Mesodermal cell (in vitro differentiated cells): ENCODE measurements around the gene CACNB2.
A peak's percentile ranks its signal among the peaks of the same experiment; 100 is the strongest.

Source experiments
- H3K27ac ChIP-seq: 2 replicates; pipeline ENCODE4 v1.7.0; 2013; ENCODE audit warnings: mild to moderate bottlenecking, low read depth, low read length, moderate library complexity; ENCODE audit not compliant: severe bottlenecking
- H3K36me3 ChIP-seq: 2 replicates; pipeline ENCODE4 v1.7.1; 2013; ENCODE audit warnings: mild to moderate bottlenecking, low read length, moderate library complexity; ENCODE audit not compliant: control insufficient read depth, insufficient read depth
- H3K4me1 ChIP-seq: one replicate; pipeline ENCODE4 v1.7.1; 2013; ENCODE audit warnings: mild to moderate bottlenecking, low read length; ENCODE audit not compliant: insufficient read depth, control insufficient read depth, poor library complexity, severe bottlenecking
- H3K4me3 ChIP-seq: 2 replicates; pipeline ENCODE4 v1.7.0; 2013; ENCODE audit warnings: low read length, control low read depth, mild to moderate bottlenecking; ENCODE audit not compliant: insufficient read depth, poor library complexity, severe bottlenecking; ENCODE audit errors: extremely low read depth
- H3K9me3 ChIP-seq: 2 replicates; pipeline ENCODE4 v1.7.1; 2013; ENCODE audit warnings: mild to moderate bottlenecking, low read length, moderate library complexity; ENCODE audit not compliant: control insufficient read depth
- WGBS, 2 experiments: methylation state at CpG; one replicate each; pipeline ENCODE4 v1.1.5; 2013; ENCODE audit warnings: missing lambda C conversion rate in 2 of 2; ENCODE audit not compliant: insufficient coverage in 2 of 2; 5-methylcytosine and 5-hydroxymethylcytosine counted together

Gene CACNB2

GRCh38 chr10:18539335-18539734, 399.1 kb downstream of the CACNB2 start:
- H3K4me3 ChIP-seq, result no peak overlapping the region
- H3K4me1 ChIP-seq, result no peaks in the 10 kb centered on the region
- H3K9me3 ChIP-seq, result no peaks in the 10 kb centered on the region
- peaks cover 8% of the 10 kb centered on the region for H3K36me3 ChIP-seq
- WGBS, 2 experiments, result 90 to 93% methylated on average over 16 to 19 of the region's 22 CpGs
- H3K27ac ChIP-seq, result no peak overlapping the region

- no peaks in the 10 kb centered on the region for H3K9me3 ChIP-seq
These were observed 400.0 kb downstream of the CACNB2 start for GRCh38 chr10:18540195-18540594.

GRCh38 chr10:18542832-18543231, 402.6 kb downstream of the CACNB2 start:
- Histone ChIP-seq H3K36me3 (peaks cover 8% of the 10 kb centered on the region), H3K9me3 (no peaks in the 10 kb centered on the region), H3K27ac (no peak overlapping the region), H3K4me1 (no peaks in the 10 kb centered on the region), H3K4me3 (no peak overlapping the region)

More at GRCh38 chr10:18540195-18540594, 400.0 kb downstream of the CACNB2 start:
- Histone ChIP-seq H3K27ac (no peak overlapping the region), H3K36me3 (peaks cover 8% of the 10 kb centered on the region), H3K4me3 (no peak overlapping the region), H3K4me1 (no peaks in the 10 kb centered on the region)

GRCh38 chr10:18545621-18546305, 405.5 kb downstream of the CACNB2 start:
- 96% methylated on average over 4 to 6 of the region's 7 CpGs for WGBS, 2 experiments
- Histone ChIP-seq H3K4me3 (no peak overlapping the region), H3K9me3 (no peaks in the 10 kb centered on the region), H3K36me3 (peaks cover 8% of the 10 kb centered on the region), H3K27ac (no peak overlapping the region), H3K4me1 (no peaks in the 10 kb centered on the region)

DNA sequence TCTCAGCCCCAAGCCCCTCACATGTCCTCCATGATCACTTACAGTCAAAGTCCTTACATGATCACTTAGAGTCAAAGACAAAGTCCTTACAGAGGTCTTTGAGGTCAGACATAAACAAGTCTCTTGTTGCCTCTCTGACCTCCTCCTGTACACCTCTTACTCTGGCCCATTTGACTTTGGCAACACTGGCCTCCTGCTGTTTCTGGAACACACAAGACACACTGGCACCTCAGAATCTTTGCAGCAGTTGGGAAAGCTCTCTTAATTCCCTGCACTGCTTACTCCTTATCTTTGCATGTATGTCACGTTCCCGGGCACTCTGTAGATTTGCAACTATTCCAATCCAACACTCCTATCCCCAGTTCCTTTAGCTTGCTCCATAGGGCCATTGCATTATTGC, 408.9 kb downstream of the CACNB2 start:
- Histone ChIP-seq H3K27ac (no peak overlapping the region), H3K4me3 (no peak overlapping the region), H3K9me3 (peaks cover 17% of the 10 kb centered on the region), H3K4me1 (no peaks in the 10 kb centered on the region), H3K36me3 (peaks cover 25% of the 10 kb centered on the region)
- WGBS, 2 experiments, result 86 to 100% methylated on average over 2 of the region's 2 CpGs

- peaks cover 37% of the 10 kb centered on the region for H3K36me3 ChIP-seq
- WGBS, 2 experiments, result 91 to 100% methylated on average over 1 of the region's 2 CpGs
- no peaks in the 10 kb centered on the region for H3K4me1 ChIP-seq
- H3K27ac ChIP-seq, result no peak overlapping the region
- peaks cover 38% of the 10 kb centered on the region for H3K9me3 ChIP-seq
- no peak overlapping the region for H3K4me3 ChIP-seq
These were observed 411.2 kb downstream of the CACNB2 start for GRCh38 chr10:18551473-18551872.

- Histone ChIP-seq H3K27ac (no peak overlapping the region), H3K4me3 (no peak overlapping the region), H3K9me3 (peaks cover 57% of the 10 kb centered on the region), H3K36me3 (peaks cover 53% of the 10 kb centered on the region), H3K4me1 (no peaks in the 10 kb centered on the region)
- 91 to 94% methylated on average over 3 of the region's 3 CpGs for WGBS, 2 experiments
These were observed 414.3 kb downstream of the CACNB2 start for GRCh38 chr10:18554479-18554878.

- 89 to 94% methylated on average over 3 of the region's 3 CpGs for WGBS, 2 experiments
- H3K27ac ChIP-seq, result peak overlapping the region; percentile 20
- peaks cover 72% of the 10 kb centered on the region for H3K9me3 ChIP-seq
- H3K4me1 ChIP-seq, result no peaks in the 10 kb centered on the region
- H3K36me3 ChIP-seq, result peaks cover 55% of the 10 kb centered on the region
- H3K4me3 ChIP-seq, result no peak overlapping the region
These were observed 416.4 kb downstream of the CACNB2 start for GRCh38 chr10:18556522-18557147.

DNA sequence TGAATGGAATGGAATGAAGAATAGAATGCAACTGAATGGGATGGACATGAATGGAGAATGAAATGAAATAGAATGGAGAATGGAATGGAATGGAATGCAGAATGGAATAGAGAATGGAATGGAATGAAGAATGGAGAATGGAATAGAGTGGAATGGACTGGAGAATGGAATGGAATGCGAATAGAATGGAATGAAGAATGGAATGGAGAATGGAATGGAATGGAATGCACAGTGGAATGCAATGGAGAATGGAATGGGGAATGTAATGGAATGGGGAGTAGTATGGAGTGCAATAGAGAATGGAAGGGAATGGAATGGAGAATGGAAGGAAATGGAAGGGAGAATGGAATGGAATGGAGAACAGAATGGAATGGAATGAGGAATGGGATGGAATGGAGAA, 417.7 kb downstream of the CACNB2 start:
- Histone ChIP-seq H3K9me3 (peaks cover 74% of the 10 kb centered on the region), H3K4me1 (no peaks in the 10 kb centered on the region), H3K27ac (peak overlapping the region; percentile 37), H3K36me3 (peaks cover 46% of the 10 kb centered on the region), H3K4me3 (no peak overlapping the region)
- 83 to 95% methylated on average over 1 of the region's 1 CpG for WGBS, 2 experiments

- Histone ChIP-seq H3K4me3 (no peak overlapping the region), H3K27ac (peak overlapping the region; percentile 20), H3K9me3 (peaks cover 64% of the 10 kb centered on the region), H3K36me3 (peaks cover 24% of the 10 kb centered on the region), H3K4me1 (no peaks in the 10 kb centered on the region)
- WGBS, 2 experiments, result 89 to 95% methylated on average over 8 of the region's 8 CpGs
These were observed 421.8 kb downstream of the CACNB2 start for GRCh38 chr10:18561861-18562551.
